Natural killer cell (primary cell): ENCODE measurements around the gene MATN1. TPM values are rescaled to one million over a fixed set of nuclear protein-coding genes. Genes with fewer than 3 reads are reported as not detected.

Experiments
- ATAC-seq, 3 donors: fragments of 150-1000 bp in 2 of 3; fragments of 200-7000 bp in 1 of 3; cut with Tn5 transposase; 1 replicate in 1 of 3; 2 replicates in 2 of 3; pipeline ENCODE4 v1.10.0; 2021; ENCODE audit warnings: mild to moderate bottlenecking in 2 of 3, moderate library complexity in 2 of 3
- DNase-seq, 2 donors: peaks; one replicate each; pipeline versions ENCODE4 v3.0.0 to v3.0.0-alpha.2; 2013 to 2021; ENCODE audit warnings: mixed read lengths in 1 of 2
- H3K27ac ChIP-seq: one replicate; pipeline ENCODE4 v1.5.1; 2013; ENCODE audit warnings: mild to moderate bottlenecking, low read length
- H3K27me3 ChIP-seq: one replicate; pipeline ENCODE4 v1.6.1; 2013; ENCODE audit warnings: low read length; ENCODE audit not compliant: control insufficient read depth, insufficient read depth
- H3K36me3 ChIP-seq: one replicate; pipeline ENCODE4 v1.6.1; 2013; ENCODE audit warnings: low read length; ENCODE audit not compliant: control insufficient read depth, insufficient read depth
- H3K4me1 ChIP-seq: one replicate; pipeline ENCODE4 v1.6.1; 2013; ENCODE audit warnings: low read length; ENCODE audit not compliant: control insufficient read depth, insufficient read depth
- H3K4me3 ChIP-seq: one replicate; pipeline ENCODE4 v1.5.1; 2013; ENCODE audit warnings: low read length
- H3K9me3 ChIP-seq: one replicate; pipeline ENCODE4 v1.6.1; 2013; ENCODE audit warnings: low read length; ENCODE audit not compliant: control insufficient read depth, insufficient read depth
- H3K27ac Mint-ChIP-seq, 2 donors: one replicate each; pipeline ENCODE4 v1.8.0; 2022; ENCODE audit warnings: mild to moderate bottlenecking in 2 of 2, mixed read lengths in 2 of 2, moderate library complexity in 1 of 2
- H3K27me3 Mint-ChIP-seq, 2 donors: one replicate each; pipeline ENCODE4 v1.8.0; 2022; ENCODE audit warnings: low read depth in 2 of 2, mixed read lengths in 2 of 2
- H3K36me3 Mint-ChIP-seq: one replicate; pipeline ENCODE4 v1.8.0; 2022; ENCODE audit warnings: mixed read lengths
- H3K4me1 Mint-ChIP-seq, 2 donors: one replicate each; pipeline ENCODE4 v1.8.0; 2022; ENCODE audit warnings: mixed read lengths in 2 of 2
- H3K4me3 Mint-ChIP-seq: one replicate; pipeline ENCODE4 v1.8.0; 2022; ENCODE audit warnings: mild to moderate bottlenecking, moderate library complexity, mixed read lengths
- H3K9me3 Mint-ChIP-seq, 2 donors: one replicate each; pipeline ENCODE4 v1.8.0; 2022; ENCODE audit warnings: mixed read lengths in 2 of 2
- CTCF ChIP-seq: fragments of 200-600 bp; IDR thresholded peaks from one replicate; pipeline ENCODE4 v1.8.0; 2022; ENCODE audit warnings: antibody characterized with exemption
- WGBS: methylation state at CpG from one replicate; pipeline ENCODE4 v1.1.7; 2013; ENCODE audit warnings: missing lambda C conversion rate; ENCODE audit not compliant: insufficient coverage; 5-methylcytosine and 5-hydroxymethylcytosine counted together
- intact Hi-C: fragments of 100-400 bp; cut with micrococcal nuclease; formaldehyde crosslinking; loops from one replicate; pipeline ENCODE4 v1.14.2; 2022
- total RNA-seq, 4 donors: library from RNA; stranded (reverse); fragments of 120-200 nt in 1 of 4; gene quantifications; one replicate each; pipeline versions ENCODE4 v1.2.3 to v1.2.4, GENCODE V29; 2013 to 2022

MATN1 gene
- total RNA-seq, 3 donors from 2014 or later (not counting 1 experiment from before 2014, with no cell fraction given): 0.93 to 1.7 (median 1.2) TPM

- Mint-ChIP-seq H3K4me3 (no peak overlapping the region), H3K9me3 (no peaks in the 10 kb centered on the region)
- intact Hi-C loops: no loop called here
These were observed 25.6 kb downstream of the MATN1 start for GRCh38 chr1:30697571-30698376.

GRCh38 chr1:30696831-30697230, 26.6 kb downstream of the MATN1 start:
- Mint-ChIP-seq H3K27ac (no peak overlapping the region), H3K36me3 (no peaks in the 10 kb centered on the region), H3K27me3 (peaks cover 6% of the 10 kb centered on the region in 2 donors), H3K9me3 (no peaks in the 10 kb centered on the region), H3K4me3 (no peak overlapping the region), H3K4me1 (peaks cover 0 to 8% of the 10 kb centered on the region in 2 donors)
- WGBS: 90% methylated on average over 6 of the region's 6 CpGs
- no peaks in the 10 kb centered on the region for H3K27me3 ChIP-seq
- no peaks in the 10 kb centered on the region for H3K36me3 ChIP-seq
- DNase-seq (no peak), ATAC-seq (no peak)
- H3K27ac ChIP-seq: no peak overlapping the region
- TF ChIP-seq CTCF: no peak
- H3K4me1 ChIP-seq: no peaks in the 10 kb centered on the region
- no peak overlapping the region for H3K4me3 ChIP-seq
- no peaks in the 10 kb centered on the region for H3K9me3 ChIP-seq
- intact Hi-C loops: no loop called here

More at GRCh38 chr1:30697571-30698376, 25.6 kb downstream of the MATN1 start:
- DNase-seq: no peak
- 64% methylated on average over 8 of the region's 9 CpGs for WGBS
- H3K27ac ChIP-seq: no peak overlapping the region
- Mint-ChIP-seq H3K27me3 (peaks cover 0 to under 1% of the 10 kb centered on the region in 2 donors), H3K27ac (no peak overlapping the region), H3K36me3 (no peaks in the 10 kb centered on the region), H3K4me1 (peaks cover 0 to 2% of the 10 kb centered on the region in 2 donors)
- ATAC-seq: no peak
- H3K36me3 ChIP-seq: no peaks in the 10 kb centered on the region
- no peak overlapping the region for H3K4me3 ChIP-seq
- TF ChIP-seq CTCF: no peak
- no peaks in the 10 kb centered on the region for H3K4me1 ChIP-seq
- no peaks in the 10 kb centered on the region for H3K27me3 ChIP-seq
- H3K9me3 ChIP-seq: no peaks in the 10 kb centered on the region

GRCh38 chr1:30695439-30695841, 27.9 kb downstream of the MATN1 start:
- Mint-ChIP-seq H3K27me3 (peaks cover 8 to 9% of the 10 kb centered on the region in 2 donors), H3K36me3 (no peaks in the 10 kb centered on the region), H3K4me3 (no peak overlapping the region), H3K27ac (no peak overlapping the region), H3K9me3 (no peaks in the 10 kb centered on the region), H3K4me1 (peaks cover 0 to 8% of the 10 kb centered on the region in 2 donors)
- Histone ChIP-seq H3K4me1 (no peaks in the 10 kb centered on the region), H3K27me3 (no peaks in the 10 kb centered on the region), H3K4me3 (no peak overlapping the region), H3K36me3 (no peaks in the 10 kb centered on the region), H3K27ac (no peak overlapping the region), H3K9me3 (no peaks in the 10 kb centered on the region)
- DNase-seq (no peak), ATAC-seq (no peak)
- TF ChIP-seq CTCF: no peak
- intact Hi-C loops: no loop called here
- WGBS: 48% methylated on average over 6 of the region's 6 CpGs
